MM.1S (cell line): Measurements from ENCODE around the gene LBX1.

ENCODE experiments used
- EZH2 ChIP-seq: fragments of 300-600 bp; sonication (generic); optimal IDR thresholded peaks from 2 replicates; pipeline ENCODE3; 2017; ENCODE audit warnings: low read depth, mild to moderate bottlenecking, antibody characterized with exemption, low read length, mixed read lengths
- EZH2phosphoT487 ChIP-seq: fragments of 300-600 bp; sonication (generic); IDR thresholded peaks from 2 replicates; pipeline ENCODE4 v1.6.1; 2018; ENCODE audit warnings: antibody characterized with exemption, low read length
- TF ChIP-seq, protein P1 (sequence below): fragments of 300-600 bp; sonication (generic); IDR thresholded peaks from 2 replicates; pipeline ENCODE4 v1.5.1; 2016; ENCODE audit warnings: antibody characterized with exemption, low read length, mixed read lengths

DNA sequence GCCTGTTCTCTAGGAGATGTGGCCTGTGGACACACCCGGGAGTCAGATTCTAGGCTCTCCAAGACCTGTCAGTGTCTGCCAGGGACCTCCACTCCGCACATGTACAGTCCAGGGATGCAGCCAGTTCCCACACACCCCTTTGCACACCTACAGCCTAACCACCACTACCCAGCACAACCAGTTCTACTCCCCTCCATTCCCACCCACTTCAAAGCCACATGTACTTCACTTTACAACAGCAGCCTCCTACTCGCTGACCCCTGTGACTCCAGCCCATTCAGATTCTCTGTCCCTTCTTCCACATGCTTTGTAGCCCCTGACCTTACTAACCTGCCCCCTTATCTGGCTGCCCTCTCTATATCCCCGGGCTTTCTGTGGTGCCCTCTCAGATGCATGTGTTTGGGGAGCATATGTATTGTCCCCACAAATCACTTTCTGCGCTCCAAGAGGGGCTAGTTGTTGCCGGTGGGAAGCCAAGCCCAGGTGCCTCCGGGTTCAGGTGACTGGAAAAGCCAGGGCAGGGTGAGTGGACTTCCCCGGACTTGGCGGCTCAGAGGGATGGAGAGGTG lies 7.2 kb downstream of the LBX1 start:
- no peak for TF ChIP-seq EZH2
- TF ChIP-seq, protein P1, sequence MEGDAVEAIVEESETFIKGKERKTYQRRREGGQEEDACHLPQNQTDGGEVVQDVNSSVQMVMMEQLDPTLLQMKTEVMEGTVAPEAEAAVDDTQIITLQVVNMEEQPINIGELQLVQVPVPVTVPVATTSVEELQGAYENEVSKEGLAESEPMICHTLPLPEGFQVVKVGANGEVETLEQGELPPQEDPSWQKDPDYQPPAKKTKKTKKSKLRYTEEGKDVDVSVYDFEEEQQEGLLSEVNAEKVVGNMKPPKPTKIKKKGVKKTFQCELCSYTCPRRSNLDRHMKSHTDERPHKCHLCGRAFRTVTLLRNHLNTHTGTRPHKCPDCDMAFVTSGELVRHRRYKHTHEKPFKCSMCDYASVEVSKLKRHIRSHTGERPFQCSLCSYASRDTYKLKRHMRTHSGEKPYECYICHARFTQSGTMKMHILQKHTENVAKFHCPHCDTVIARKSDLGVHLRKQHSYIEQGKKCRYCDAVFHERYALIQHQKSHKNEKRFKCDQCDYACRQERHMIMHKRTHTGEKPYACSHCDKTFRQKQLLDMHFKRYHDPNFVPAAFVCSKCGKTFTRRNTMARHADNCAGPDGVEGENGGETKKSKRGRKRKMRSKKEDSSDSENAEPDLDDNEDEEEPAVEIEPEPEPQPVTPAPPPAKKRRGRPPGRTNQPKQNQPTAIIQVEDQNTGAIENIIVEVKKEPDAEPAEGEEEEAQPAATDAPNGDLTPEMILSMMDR: no peak
- TF ChIP-seq EZH2phosphoT487: no peak
